T follicular helper cell (primary cell): ENCODE results near the gene C7.

Source experiments
- DNase-seq: peaks from one replicate; pipeline ENCODE4 v3.0.0-alpha.2; 2020; ENCODE audit warnings: low read depth

C7 gene

GRCh38 chr5:40916226-40916625 lies 6.9 kb downstream of the C7 start:
- DNase-seq, result no peak

GRCh38 chr5:40928886-40929448 lies 19.7 kb downstream of the C7 start:
- DNase-seq, result no peak

DNA sequence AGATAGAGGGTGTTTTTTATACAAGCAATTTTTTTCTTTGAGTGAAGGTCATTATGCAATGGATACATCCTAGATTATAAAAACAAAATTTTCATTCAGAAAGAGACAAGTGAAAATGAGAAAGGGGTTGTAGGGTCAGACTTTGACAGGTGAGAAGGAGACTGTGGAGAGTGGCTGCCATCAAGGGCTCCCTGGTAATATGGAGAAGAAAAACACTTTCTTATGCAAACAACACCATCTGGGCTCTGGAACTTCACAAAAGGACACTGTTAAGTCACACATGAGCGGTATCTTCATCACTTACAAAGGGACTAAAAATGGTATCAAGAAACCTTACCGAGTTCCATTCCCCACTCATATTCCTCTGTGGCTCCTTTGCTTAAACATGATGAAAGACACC lies 23.5 kb downstream of the C7 start:
- DNase-seq, result no peak

GRCh38 chr5:40937075-40937474 lies 27.8 kb downstream of the C7 start:
- no peak for DNase-seq

GRCh38 chr5:40939753-40940152 lies 30.5 kb downstream of the C7 start:
- no peak for DNase-seq

DNA sequence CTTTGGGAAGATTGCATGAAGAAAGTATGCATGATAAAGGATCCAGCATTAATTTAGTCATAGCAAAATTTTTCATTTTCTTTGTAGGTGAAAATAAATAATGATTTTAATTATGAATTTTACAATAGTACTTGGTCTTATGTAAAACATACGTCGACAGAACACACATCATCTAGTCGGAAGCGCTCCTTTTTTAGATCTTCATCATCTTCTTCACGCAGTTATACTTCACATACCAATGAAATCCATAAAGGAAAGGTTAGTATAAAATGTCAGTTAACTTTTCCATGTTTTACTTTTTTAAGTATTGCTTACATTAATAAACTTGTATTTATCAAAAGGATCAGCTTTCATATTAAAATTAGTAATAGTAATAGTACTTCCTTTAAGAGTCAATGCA lies 35.8 kb downstream of the C7 start:
- DNase-seq, result no peak

DNA sequence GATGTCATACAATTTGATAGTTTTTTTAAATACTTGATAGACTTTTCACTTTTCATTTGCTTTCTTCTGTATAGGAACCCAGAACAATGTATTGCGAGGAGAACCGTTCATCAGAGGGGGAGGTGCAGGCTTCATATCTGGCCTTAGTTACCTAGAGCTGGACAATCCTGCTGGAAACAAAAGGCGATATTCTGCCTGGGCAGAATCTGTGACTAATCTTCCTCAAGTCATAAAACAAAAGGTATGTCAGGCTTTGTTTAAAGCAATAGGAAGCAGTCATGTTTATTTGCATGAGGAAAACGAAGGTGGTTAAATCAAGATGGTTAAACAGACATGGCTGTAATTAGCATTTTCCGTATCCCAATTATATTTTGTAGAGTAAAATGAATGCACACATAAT lies 46.0 kb downstream of the C7 start:
- DNase-seq, result no peak

DNA sequence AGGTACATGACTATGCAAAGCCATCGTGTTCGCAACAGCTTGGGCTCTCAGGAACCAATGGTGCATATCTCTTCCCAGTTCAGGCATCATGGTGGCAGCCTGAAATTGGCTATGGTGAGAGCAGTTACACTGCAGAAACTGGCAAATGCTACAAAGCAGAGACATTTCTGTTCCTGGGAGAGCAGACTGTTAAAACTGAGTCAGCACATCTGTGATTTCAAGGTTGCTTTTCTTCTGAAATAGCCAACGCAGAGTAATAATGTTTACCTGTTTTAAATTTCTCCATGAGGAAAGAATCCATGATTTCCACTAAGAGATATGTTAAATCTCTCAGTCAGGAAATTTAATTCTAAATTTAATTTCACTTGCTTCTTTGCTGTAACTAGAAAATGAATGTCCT lies 47.8 kb downstream of the C7 start:
- DNase-seq, result no peak

GRCh38 chr5:40958811-40959210 lies 49.5 kb downstream of the C7 start:
- DNase-seq, result no peak

DNA sequence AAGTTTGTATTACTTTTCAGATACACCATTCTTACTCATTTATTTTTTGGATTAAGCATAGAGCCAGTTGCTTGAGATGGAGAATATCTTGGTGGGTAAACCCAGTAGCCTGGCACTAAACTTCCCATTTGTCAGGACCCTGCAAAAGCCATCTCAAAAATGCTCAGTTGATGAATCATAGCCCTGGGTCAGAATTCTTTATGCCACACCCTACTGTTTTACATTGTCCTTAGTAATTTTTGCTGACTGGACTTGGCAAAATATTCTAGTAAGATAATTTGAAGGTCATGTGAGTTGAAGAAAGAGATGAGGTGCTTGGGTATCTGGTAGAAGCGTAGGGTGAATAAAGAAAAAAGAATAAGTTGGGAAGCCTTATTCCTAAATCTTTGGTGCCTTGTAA lies 50.7 kb downstream of the C7 start:
- no peak for DNase-seq

GRCh38 chr5:40962207-40962955 lies 53.1 kb downstream of the C7 start:
- no peak for DNase-seq

GRCh38 chr5:40972434-40972833 lies 63.1 kb downstream of the C7 start:
- DNase-seq, result no peak

GRCh38 chr5:40973364-40974004 lies 64.2 kb downstream of the C7 start:
- no peak for DNase-seq

- DNase-seq, result no peak
Measured at GRCh38 chr5:40976041-40976440, 66.7 kb downstream of the C7 start.

DNA sequence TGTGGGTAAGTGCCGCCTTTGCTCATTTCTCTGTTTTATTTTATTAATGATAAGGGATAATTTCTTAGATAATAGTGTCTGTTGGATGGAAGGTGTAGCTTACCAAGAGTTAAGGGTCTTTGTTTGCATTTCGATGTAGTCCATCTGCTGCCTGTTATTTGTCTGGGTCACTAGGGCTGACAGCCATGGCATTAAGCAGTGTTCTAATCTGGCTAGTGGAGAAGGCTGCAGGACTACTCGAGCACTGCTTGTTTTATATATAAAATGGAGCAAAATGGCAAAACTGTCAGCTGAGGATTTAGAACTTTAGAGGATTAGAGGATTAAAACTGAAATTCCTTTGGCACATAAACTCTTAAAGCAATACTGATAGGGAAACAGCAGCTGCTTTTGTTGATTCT lies 67.5 kb downstream of the C7 start:
- DNase-seq, result no peak

- DNase-seq, result no peak
Measured at GRCh38 chr5:40981420-40981819, 72.1 kb downstream of the C7 start.

DNA sequence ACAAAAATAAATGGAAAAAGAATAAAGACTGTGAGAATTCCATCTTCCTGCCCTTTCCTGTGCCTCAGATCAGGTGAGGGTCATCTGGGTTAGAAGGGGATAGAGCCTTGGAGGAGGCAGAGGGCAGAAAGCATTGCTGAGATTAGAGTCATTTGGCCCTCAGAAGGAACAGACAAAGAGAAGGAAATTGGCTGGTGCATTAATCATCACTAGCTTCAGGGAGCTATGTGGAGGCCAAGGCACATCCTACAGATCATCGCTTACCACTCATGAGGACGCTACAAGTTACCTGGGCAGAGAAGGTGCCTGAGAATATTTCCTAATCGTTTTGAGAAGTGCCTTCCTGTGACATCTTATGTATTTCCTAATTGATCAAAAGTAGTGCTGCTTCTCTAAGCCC lies 74.5 kb downstream of the C7 start:
- DNase-seq, result no peak

DNA sequence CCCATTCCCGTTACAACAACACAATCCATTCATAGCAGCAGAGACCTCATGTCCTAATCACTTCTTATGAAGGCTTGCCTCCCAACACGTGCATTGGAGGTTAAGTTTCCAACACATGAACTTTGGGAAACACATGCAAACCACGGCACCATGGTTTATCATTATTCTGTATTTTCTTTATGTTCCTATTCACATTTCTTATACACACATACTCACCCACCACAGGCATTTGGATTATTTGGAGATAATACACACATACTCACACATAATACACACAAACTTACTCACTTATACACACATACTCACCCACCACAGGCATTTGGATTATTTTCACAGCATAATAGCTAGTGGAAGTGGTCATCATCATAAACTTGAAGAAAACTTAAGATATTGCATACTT lies 75.6 kb downstream of the C7 start:
- DNase-seq, result no peak

DNA sequence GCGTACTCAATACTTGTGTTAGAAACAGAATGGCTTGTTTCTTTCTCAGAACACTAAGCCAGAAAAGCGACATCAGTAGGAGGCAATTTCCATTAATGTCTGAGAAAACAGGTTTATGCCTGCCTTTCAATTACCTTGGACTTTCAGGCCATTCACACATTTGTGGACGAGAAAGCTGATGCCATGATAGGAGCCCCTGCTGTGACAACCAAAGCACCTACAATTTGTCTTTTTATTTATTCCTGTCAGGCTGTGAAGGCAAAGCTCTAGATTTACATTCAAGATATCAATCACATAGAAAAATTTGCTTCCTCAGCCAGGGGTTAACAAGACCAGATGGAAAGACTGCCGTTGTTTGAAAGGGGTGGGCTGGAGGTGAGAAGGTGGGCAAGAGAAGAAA lies 76.2 kb downstream of the C7 start:
- DNase-seq, result no peak

GRCh38 chr5:40986666-40987065 lies 77.4 kb downstream of the C7 start:
- DNase-seq, result no peak

- no peak for DNase-seq
Measured at GRCh38 chr5:40987349-40987748, 78.1 kb downstream of the C7 start.

- no peak for DNase-seq
Measured at GRCh38 chr5:40988746-40989510, 79.6 kb downstream of the C7 start.
